ENCODE measurements around the gene TLR5.

DNA sequence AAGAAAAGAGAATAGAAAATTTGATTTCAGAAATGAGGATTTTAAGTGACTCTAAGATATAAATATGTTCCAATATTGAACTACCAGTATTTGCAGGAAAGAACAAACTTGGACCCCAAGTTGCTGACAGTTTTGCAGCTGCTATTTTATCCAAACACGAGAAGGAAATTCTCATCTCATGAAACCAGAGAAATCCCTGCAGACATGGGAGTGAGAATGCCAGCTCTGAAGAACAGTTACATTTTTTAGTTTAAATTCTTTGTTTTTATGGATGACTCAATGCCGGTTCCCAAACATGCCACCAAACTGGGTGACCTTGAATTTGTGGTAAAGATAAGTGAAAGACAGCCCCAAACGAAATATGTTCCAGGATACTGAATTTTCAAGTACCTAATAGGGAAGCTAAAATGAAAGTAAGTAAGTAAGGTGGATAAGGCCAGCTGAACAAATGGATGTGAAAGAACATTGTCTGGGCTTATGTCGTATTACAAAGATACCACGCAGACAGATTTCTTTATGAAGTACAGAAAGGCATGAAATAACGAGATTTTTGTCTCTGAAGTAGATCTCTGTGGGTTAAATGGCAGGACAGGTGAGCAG lies 19.9 kb downstream of the TLR5 start:
- TF ChIP-seq, protein P1, sequence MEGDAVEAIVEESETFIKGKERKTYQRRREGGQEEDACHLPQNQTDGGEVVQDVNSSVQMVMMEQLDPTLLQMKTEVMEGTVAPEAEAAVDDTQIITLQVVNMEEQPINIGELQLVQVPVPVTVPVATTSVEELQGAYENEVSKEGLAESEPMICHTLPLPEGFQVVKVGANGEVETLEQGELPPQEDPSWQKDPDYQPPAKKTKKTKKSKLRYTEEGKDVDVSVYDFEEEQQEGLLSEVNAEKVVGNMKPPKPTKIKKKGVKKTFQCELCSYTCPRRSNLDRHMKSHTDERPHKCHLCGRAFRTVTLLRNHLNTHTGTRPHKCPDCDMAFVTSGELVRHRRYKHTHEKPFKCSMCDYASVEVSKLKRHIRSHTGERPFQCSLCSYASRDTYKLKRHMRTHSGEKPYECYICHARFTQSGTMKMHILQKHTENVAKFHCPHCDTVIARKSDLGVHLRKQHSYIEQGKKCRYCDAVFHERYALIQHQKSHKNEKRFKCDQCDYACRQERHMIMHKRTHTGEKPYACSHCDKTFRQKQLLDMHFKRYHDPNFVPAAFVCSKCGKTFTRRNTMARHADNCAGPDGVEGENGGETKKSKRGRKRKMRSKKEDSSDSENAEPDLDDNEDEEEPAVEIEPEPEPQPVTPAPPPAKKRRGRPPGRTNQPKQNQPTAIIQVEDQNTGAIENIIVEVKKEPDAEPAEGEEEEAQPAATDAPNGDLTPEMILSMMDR (IDR thresholded peaks at IDR 0.05): no peak
- no peak for TF ChIP-seq POLR2A (IDR thresholded peaks at IDR 0.05)

Measured in body of pancreas (tissue), 4 donors.